Neural progenitor cell (in vitro differentiated cells): ENCODE measurements around the gene ZNF783.

ENCODE experiments used
- EZH2 ChIP-seq: fragments of 200-600 bp; sonication (generic); IDR thresholded peaks from 2 replicates; pipeline ENCODE4 v1.6.1; 2017; ENCODE audit warnings: antibody characterized with exemption, mild to moderate bottlenecking, moderate library complexity
- TF ChIP-seq, protein P1 (sequence below): fragments of 200-600 bp; sonication (generic); IDR thresholded peaks from 2 replicates; pipeline ENCODE4 v1.5.1; 2017; ENCODE audit warnings: antibody characterized with exemption, mild to moderate bottlenecking

DNA sequence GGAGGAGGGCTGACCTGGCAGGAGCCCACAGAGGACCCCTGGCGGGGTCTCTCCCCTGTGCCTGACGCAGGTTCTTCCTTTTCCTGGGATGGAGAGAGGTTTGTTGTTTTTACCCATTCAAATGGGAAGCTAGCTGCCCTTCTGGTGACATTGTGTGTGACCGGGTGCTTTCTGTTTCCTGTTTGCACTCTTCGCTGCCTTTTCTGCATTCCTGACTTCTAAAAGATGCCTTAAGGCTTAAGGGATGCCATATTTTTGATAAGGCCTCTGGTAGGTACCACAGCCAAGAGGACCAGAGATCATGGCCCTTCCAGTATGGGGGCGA lies 20.3 kb downstream of the ZNF783 start:
- TF ChIP-seq, protein P1, sequence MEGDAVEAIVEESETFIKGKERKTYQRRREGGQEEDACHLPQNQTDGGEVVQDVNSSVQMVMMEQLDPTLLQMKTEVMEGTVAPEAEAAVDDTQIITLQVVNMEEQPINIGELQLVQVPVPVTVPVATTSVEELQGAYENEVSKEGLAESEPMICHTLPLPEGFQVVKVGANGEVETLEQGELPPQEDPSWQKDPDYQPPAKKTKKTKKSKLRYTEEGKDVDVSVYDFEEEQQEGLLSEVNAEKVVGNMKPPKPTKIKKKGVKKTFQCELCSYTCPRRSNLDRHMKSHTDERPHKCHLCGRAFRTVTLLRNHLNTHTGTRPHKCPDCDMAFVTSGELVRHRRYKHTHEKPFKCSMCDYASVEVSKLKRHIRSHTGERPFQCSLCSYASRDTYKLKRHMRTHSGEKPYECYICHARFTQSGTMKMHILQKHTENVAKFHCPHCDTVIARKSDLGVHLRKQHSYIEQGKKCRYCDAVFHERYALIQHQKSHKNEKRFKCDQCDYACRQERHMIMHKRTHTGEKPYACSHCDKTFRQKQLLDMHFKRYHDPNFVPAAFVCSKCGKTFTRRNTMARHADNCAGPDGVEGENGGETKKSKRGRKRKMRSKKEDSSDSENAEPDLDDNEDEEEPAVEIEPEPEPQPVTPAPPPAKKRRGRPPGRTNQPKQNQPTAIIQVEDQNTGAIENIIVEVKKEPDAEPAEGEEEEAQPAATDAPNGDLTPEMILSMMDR = no peak
- TF ChIP-seq EZH2 = no peak
